GM15510 (cell line): ENCODE data around the gene ARHGEF11.

Experiments
- POLR2A ChIP-seq: IDR thresholded peaks from 3 replicates; pipeline ENCODE4 v1.6.1; 2011; ENCODE audit warnings: borderline replicate concordance; ENCODE audit not compliant: insufficient read length; ENCODE audit errors: extremely low read depth

The ARHGEF11 gene

GRCh38 chr1:156908955-156909354, 136.6 kb downstream of the ARHGEF11 start:
- TF ChIP-seq POLR2A: no peak

- no peak for TF ChIP-seq POLR2A
Observed at GRCh38 chr1:156908541-156908940, 137.0 kb downstream of the ARHGEF11 start.

GRCh38 chr1:156906206-156906906, 139.2 kb downstream of the ARHGEF11 start:
- no peak for TF ChIP-seq POLR2A

GRCh38 chr1:156905651-156906050, 139.9 kb downstream of the ARHGEF11 start:
- TF ChIP-seq POLR2A: no peak

- no peak for TF ChIP-seq POLR2A
Observed at GRCh38 chr1:156905176-156905575, 140.4 kb downstream of the ARHGEF11 start.

- no peak for TF ChIP-seq POLR2A
Observed at GRCh38 chr1:156904187-156904959, 141.2 kb downstream of the ARHGEF11 start.

- TF ChIP-seq POLR2A: no peak
Observed at GRCh38 chr1:156903328-156904091, 142.0 kb downstream of the ARHGEF11 start.

GRCh38 chr1:156901966-156902915, 143.3 kb downstream of the ARHGEF11 start:
- no peak for TF ChIP-seq POLR2A

- no peak for TF ChIP-seq POLR2A
Observed at GRCh38 chr1:156901590-156901900, 144.0 kb downstream of the ARHGEF11 start.

GRCh38 chr1:156900896-156901589, 144.5 kb downstream of the ARHGEF11 start:
- no peak for TF ChIP-seq POLR2A

- TF ChIP-seq POLR2A: no peak
Observed at GRCh38 chr1:156899956-156900718, 145.4 kb downstream of the ARHGEF11 start.

- TF ChIP-seq POLR2A: no peak
Observed at GRCh38 chr1:156898971-156899664, 146.4 kb downstream of the ARHGEF11 start.

GRCh38 chr1:156898161-156898566, 147.4 kb downstream of the ARHGEF11 start:
- TF ChIP-seq POLR2A: no peak
